Suprapubic skin (tissue), 3 donors: Measurements from ENCODE around the gene TBX10.
"Not testable (repeated sequence)": the region's sequence is repeated elsewhere in the genome, so short reads cannot be mapped to it uniquely, and the experiment has no call there.

Source experiments
- POLR2A ChIP-seq, 2 donors: fragments of 450-650 bp; IDR thresholded peaks; one replicate each; pipeline ENCODE4 v1.6.1; 2017; ENCODE audit warnings: antibody characterized with exemption in 2 of 2, mild to moderate bottlenecking in 2 of 2, moderate library complexity in 2 of 2
- TF ChIP-seq, protein P1 (sequence below), 2 donors: fragments of 200-600 bp in 1 of 2; fragments of 450-650 bp in 1 of 2; sonication (generic) in 1 of 2; IDR thresholded peaks; one replicate each; pipeline ENCODE4 v1.5.1; 2016 to 2019; ENCODE audit warnings: antibody characterized with exemption in 2 of 2, mild to moderate bottlenecking in 1 of 2, moderate library complexity in 1 of 2

DNA sequence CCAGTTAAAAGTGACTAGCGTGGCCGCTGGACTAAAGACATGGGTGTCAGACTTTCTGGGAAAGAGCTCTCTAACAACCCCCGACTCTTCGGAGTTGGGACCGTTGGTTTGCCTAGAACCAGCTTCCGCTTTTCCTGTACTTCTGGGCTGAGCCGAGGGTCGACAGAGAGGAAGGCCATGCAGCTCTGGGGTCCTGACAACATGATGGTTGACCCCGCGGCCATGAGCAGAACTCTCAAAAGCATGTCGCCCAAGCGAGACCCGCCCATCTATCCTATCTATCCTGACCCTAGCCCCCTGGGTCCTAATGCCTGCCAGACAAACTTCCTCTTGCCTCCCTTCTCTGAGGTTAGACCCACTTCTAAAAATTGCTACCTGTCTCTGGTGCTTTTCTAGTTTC is 18.9 kb downstream of the TBX10 start:
- TF ChIP-seq, protein P1, sequence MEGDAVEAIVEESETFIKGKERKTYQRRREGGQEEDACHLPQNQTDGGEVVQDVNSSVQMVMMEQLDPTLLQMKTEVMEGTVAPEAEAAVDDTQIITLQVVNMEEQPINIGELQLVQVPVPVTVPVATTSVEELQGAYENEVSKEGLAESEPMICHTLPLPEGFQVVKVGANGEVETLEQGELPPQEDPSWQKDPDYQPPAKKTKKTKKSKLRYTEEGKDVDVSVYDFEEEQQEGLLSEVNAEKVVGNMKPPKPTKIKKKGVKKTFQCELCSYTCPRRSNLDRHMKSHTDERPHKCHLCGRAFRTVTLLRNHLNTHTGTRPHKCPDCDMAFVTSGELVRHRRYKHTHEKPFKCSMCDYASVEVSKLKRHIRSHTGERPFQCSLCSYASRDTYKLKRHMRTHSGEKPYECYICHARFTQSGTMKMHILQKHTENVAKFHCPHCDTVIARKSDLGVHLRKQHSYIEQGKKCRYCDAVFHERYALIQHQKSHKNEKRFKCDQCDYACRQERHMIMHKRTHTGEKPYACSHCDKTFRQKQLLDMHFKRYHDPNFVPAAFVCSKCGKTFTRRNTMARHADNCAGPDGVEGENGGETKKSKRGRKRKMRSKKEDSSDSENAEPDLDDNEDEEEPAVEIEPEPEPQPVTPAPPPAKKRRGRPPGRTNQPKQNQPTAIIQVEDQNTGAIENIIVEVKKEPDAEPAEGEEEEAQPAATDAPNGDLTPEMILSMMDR (IDR thresholded peaks at IDR 0.05): not testable (repeated sequence)
- TF ChIP-seq POLR2A (IDR thresholded peaks at IDR 0.05): not testable (repeated sequence)
